Choroid plexus epithelial cell (primary cell): ENCODE data around the gene ESYT2.

Experiments used
- DNase-seq: peaks from one replicate; pipeline ENCODE4 v3.0.0-alpha.2; 2010; ENCODE audit warnings: low read depth
- H3K4me3 ChIP-seq: 2 replicates; pipeline ENCODE4 v1.5.1; 2011; ENCODE audit warnings: low read depth, mild to moderate bottlenecking, control low read depth, low read length, moderate library complexity
- TF ChIP-seq, protein P1 (sequence below): conservative IDR thresholded peaks from 2 replicates; pipeline ENCODE4 v1.5.1; 2011; ENCODE audit warnings: low read depth, mild to moderate bottlenecking, control low read depth, inconsistent platforms, low read length, moderate library complexity

ESYT2 gene

DNA sequence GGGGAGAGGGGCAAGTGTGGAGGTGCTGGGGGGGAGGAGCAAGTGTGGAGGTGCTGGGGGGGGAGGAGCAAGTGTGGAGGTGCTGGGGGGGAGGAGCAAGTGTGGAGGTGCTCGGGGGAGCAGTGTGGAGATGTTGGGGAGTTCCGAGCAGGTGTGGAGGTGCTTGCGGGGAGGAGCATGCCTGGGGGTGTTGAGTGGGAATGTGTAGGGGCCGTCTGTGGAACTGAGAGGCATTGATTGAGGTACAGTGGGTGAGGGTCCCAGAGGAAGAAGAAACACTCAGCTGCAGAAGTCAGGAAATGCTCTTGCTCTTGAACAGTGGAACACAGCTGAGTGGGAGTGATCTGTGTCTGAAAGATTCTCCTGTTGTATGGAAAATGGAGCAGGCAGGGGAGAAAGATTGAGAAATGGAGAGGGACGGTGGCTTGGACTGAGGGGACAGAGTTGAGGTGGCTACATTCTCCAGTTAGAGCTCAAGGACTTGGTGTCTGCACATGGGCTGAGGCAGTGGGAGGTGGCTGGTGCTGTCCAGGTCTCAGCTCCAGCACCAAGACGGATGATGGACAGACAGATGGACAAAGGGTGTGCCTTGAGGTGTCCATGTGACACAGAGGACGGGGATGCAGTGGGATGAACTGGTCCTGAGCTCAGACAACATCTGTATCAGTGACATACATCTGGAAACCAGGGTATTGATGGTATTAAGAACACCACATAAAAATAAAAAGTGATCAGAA lies 99.5 kb downstream of the ESYT2 start:
- H3K4me3 ChIP-seq = no peak overlapping the region
- TF ChIP-seq, protein P1, sequence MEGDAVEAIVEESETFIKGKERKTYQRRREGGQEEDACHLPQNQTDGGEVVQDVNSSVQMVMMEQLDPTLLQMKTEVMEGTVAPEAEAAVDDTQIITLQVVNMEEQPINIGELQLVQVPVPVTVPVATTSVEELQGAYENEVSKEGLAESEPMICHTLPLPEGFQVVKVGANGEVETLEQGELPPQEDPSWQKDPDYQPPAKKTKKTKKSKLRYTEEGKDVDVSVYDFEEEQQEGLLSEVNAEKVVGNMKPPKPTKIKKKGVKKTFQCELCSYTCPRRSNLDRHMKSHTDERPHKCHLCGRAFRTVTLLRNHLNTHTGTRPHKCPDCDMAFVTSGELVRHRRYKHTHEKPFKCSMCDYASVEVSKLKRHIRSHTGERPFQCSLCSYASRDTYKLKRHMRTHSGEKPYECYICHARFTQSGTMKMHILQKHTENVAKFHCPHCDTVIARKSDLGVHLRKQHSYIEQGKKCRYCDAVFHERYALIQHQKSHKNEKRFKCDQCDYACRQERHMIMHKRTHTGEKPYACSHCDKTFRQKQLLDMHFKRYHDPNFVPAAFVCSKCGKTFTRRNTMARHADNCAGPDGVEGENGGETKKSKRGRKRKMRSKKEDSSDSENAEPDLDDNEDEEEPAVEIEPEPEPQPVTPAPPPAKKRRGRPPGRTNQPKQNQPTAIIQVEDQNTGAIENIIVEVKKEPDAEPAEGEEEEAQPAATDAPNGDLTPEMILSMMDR = no peak
- DNase-seq = no peak

DNA sequence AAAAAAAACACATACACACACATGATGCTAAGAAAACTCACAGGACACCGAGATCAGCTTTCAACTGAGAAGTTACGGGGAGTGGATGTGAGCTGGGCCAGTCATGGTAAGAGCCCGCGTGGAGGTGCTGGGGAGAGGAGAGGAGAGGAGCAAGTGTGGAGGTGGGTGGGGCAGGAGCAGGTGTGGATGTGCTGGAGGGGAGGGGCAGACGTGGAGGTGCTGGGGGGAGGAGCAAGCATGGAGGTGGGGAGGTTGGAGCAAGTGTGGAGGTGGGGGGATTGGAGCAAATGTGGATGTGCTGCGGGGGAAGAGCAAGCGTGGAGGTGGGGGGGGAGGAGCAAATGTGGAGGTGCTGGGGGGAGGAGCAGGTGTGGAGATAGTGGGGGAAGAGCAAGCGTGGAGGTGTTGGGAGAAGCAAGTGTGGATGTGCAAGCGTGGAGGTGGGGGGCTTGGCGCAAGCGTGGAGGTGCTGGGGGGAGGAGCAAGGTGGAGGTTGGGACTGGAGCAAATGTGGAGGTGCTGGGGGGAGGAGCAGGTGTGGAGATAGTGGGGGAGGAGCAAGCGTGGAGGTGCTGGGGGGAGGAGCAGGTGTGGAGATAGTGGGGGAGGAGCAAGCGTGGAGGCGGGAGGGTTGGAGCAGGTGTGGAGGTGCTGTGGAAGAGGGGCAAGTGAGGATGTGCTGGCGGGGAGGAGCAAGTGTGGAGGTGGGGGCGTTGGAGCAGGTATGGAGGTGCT lies 100.2 kb downstream of the ESYT2 start:
- TF ChIP-seq, protein P1 = no peak
- DNase-seq = no peak
- no peak overlapping the region for H3K4me3 ChIP-seq

DNA sequence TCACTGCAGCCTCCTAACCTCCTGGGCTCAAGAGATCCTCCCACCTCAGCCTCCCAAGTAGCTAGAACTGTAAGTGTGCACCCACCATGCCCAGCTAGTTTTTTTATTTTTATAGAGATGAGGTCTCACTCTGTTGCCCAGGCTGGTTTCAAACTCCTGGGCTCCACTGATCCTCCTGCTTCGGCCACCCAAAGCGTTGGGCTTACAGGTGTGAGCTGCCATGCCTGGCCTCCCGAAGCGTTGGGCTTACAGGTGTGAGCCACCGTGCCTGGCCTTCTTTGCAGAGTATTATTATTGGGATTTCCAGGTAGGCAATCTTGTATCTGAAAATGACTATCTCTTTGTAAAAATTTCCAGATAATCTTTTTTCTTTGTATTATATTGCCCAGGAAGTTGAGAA lies 101.6 kb downstream of the ESYT2 start:
- TF ChIP-seq, protein P1 = no peak
- H3K4me3 ChIP-seq = no peak overlapping the region
- no peak for DNase-seq

DNA sequence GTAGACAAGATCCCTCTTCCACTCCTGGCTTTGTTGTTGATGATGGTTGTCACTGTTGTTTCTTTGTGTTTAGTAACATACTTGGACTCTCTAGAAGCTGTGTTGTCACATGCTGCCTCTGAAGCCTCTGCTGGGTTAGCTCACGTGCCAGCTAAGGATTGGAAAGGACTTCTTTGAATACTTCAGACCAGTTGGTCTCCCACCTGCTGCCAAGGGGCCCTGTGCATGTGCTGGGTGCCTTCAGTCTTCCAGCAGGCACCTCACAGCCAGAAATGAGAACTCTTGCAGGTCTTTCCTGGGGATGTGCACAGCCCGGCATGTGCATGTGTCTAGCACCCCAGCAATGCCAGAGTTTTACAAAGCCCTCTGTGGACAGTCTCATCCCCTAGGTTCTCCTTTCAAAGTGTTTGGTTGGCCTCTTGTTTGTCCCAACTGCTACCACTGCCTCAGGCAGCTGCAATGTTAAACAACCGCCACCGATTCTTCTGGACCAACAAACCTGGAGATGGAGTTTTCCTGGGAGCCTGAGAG lies 103.0 kb downstream of the ESYT2 start:
- TF ChIP-seq, protein P1 = no peak
- H3K4me3 ChIP-seq = no peak overlapping the region
- no peak for DNase-seq

DNA sequence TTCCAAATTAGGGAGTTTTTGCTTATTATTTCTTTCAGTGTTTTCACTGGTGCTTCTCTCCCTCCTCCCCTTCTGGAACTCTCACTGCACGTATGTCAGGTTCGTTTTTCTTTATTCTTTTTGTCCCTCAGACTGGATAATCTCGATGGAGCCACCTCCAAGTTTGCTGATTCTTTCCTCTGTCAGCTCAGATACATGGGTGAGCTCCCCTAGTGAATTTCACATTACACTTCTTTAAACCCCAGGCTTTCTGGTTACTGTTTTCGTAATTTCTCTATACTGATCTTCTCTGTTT lies 103.9 kb downstream of the ESYT2 start:
- H3K4me3 ChIP-seq = no peak overlapping the region
- no peak for DNase-seq
- TF ChIP-seq, protein P1 = no peak

DNA sequence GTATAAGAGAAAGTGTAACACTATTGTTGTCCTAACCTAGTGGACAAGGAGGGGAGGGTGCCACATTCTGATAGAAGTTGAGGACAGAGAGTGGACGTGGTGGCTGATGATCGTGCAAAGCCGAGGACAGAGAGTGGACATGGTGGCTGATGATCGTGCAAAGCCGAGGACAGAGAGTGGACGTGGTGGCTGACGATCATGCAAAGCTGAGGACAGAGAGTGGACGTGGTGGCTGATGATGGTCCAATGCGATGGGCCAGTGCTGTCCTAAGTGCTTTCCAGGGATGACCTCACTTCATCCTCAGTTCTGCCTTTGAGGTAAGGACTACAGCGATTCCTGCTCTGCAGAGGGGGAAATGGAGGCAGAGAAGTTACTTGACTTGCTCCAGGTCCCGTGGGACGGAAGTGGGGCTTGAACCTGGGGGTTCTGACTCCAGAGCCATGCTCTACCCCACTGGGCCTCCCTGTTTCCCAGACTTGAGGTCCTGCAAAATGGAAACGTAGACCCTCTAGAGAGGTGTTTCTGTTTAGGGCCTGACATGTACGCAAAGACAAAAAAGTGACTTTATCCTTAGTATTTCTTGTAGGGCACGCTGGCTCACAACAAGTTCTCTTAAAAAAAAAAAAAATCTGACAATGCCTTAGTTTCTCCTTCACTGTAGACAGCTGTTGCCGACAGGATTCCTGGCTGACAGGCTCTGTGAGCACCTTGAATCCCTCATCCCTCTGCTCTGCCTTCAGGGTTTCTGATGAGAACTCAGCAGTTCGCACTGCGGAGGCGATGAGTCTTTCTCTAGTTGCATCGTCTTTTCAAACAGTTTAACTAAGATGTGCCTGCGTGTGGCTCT lies 104.4 kb downstream of the ESYT2 start:
- H3K4me3 ChIP-seq = no peak overlapping the region
- no peak for DNase-seq
- TF ChIP-seq, protein P1 = no peak
